Mucosa of stomach (tissue), 1 donor: ENCODE measurements around the gene MMP23B.
"Not testable (repeated sequence)": the region's sequence is repeated elsewhere in the genome, so short reads cannot be mapped to it uniquely, and the experiment has no call there.

Experiments
- H3K27me3 ChIP-seq: one replicate; pipeline ENCODE4 v1.7.0; 2013; ENCODE audit warnings: mild to moderate bottlenecking, low read length; ENCODE audit not compliant: control insufficient read depth, insufficient read depth
- H3K36me3 ChIP-seq: one replicate; pipeline ENCODE4 v1.7.0; 2013; ENCODE audit warnings: low read length; ENCODE audit not compliant: control insufficient read depth, insufficient read depth
- H3K4me1 ChIP-seq: one replicate; pipeline ENCODE4 v1.7.0; 2013; ENCODE audit warnings: mild to moderate bottlenecking, low read length; ENCODE audit not compliant: control insufficient read depth, insufficient read depth
- H3K4me3 ChIP-seq: one replicate; pipeline ENCODE4 v1.7.0; 2013; ENCODE audit warnings: low read length
- H3K9ac ChIP-seq: one replicate; pipeline ENCODE4 v1.7.0; 2013; ENCODE audit warnings: mild to moderate bottlenecking, low read length, moderate library complexity
- H3K9me3 ChIP-seq: one replicate; pipeline ENCODE4 v1.7.0; 2013; ENCODE audit warnings: mild to moderate bottlenecking, low read length, moderate library complexity; ENCODE audit not compliant: control insufficient read depth
- donor health status: Pancreatic carcinoma.

The MMP23B gene

GRCh38 chr1:1630965-1631781 lies 800 bp upstream of the MMP23B start:
- Histone ChIP-seq H3K4me1 (peaks cover 12% of the 10 kb centered on the region), H3K9me3 (no peaks in the 10 kb centered on the region), H3K27me3 (peaks cover 14% of the 10 kb centered on the region), H3K4me3 (no peak overlapping the region), H3K9ac (peak overlapping the region; percentile 15), H3K36me3 (no peaks in the 10 kb centered on the region)

DNA sequence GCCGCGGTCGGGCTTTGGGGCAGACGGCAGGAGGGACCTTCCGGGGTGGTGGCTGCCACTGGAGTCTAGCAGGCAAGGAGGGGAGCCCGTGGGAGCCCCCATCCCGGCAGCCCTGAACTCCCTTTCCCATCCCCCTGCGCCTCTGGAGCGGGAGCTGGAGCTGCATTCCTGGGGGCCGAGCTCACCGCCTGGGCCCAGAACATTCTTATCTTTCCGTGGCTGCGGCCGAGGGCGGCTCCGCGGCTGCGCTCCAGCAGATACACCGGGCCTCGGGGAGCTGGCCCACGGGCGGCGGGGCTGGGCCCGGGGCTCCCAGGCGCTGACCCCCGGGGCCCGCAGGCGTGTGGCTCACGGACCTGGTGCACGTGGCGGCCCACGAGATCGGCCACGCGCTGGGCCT lies 1.4 kb downstream of the MMP23B start:
- H3K4me3 ChIP-seq, H3K36me3 ChIP-seq, H3K9ac ChIP-seq, H3K4me1 ChIP-seq, H3K9me3 ChIP-seq: not testable (repeated sequence)
- peaks cover 14% of the 10 kb centered on the region for H3K27me3 ChIP-seq

- peaks cover 14% of the 10 kb centered on the region for H3K27me3 ChIP-seq
- H3K4me3 ChIP-seq, H3K9me3 ChIP-seq, H3K9ac ChIP-seq, H3K4me1 ChIP-seq, H3K36me3 ChIP-seq: not testable (repeated sequence)
Observed at GRCh38 chr1:1634613-1635012, 2.6 kb downstream of the MMP23B start.

GRCh38 chr1:1636621-1637478 lies 4.9 kb downstream of the MMP23B start:
- not testable (repeated sequence) for H3K9ac ChIP-seq, H3K9me3 ChIP-seq, H3K4me1 ChIP-seq, H3K36me3 ChIP-seq, H3K4me3 ChIP-seq, H3K27me3 ChIP-seq

GRCh38 chr1:1637479-1637875 lies 5.5 kb downstream of the MMP23B start:
- not testable (repeated sequence) for H3K4me1 ChIP-seq, H3K9me3 ChIP-seq, H3K4me3 ChIP-seq, H3K9ac ChIP-seq, H3K36me3 ChIP-seq, H3K27me3 ChIP-seq

DNA sequence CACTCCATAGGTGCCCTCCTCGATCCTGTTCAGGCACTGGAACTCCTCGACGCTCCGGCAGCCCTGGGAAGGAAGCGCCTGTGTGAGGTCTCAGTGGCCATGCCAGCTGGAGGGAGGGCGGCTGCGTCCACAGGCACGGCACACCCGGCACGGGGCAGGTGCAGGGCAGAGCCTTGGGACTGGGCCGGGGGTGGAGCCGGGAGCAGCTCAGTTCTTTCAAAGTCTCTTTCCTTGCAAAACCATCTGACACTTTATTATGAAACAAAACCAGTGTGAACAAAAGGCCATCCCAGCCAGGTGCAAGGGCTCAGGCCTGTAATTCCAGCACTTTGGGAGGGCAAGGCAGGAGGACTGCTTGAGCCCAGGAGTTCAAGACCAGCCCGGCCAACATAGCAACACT lies 6.6 kb downstream of the MMP23B start:
- H3K36me3 ChIP-seq, H3K9ac ChIP-seq, H3K4me1 ChIP-seq, H3K27me3 ChIP-seq, H3K4me3 ChIP-seq, H3K9me3 ChIP-seq: not testable (repeated sequence)

DNA sequence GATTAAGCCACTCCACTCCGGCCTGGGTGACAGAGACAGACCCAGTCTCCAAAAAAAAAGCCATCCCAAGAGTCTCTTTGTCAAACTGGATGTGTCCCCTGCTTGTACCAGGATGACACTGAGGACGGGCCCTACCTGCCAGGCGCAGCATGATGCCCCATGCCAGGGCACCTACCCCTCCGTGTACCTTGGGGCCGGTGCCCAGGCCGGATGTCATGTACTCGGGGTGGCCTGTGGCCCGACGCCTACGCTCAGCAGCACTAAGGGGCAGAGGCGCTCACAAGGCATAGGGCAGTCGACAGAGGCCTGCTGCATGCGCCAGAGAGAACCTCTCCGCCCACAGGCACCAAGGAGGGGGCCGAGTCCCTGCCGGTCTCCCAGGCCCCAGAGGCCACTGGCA lies 7.4 kb downstream of the MMP23B start:
- H3K36me3 ChIP-seq, H3K4me1 ChIP-seq: not testable (repeated sequence)

GRCh38 chr1:1640081-1640480 lies 8.1 kb downstream of the MMP23B start:
- H3K9me3 ChIP-seq, H3K36me3 ChIP-seq, H3K4me3 ChIP-seq, H3K27me3 ChIP-seq, H3K9ac ChIP-seq, H3K4me1 ChIP-seq: not testable (repeated sequence)

More for the DNA sequence above, 7.4 kb downstream of the MMP23B start:
- H3K9me3 ChIP-seq, H3K9ac ChIP-seq, H3K27me3 ChIP-seq, H3K4me3 ChIP-seq: not testable (repeated sequence)

- not testable (repeated sequence) for H3K36me3 ChIP-seq, H3K27me3 ChIP-seq, H3K9ac ChIP-seq, H3K4me3 ChIP-seq, H3K9me3 ChIP-seq, H3K4me1 ChIP-seq
Observed at GRCh38 chr1:1640711-1641461, 8.9 kb downstream of the MMP23B start.

GRCh38 chr1:1646326-1646725 lies 14.4 kb downstream of the MMP23B start:
- H3K9ac ChIP-seq, H3K4me3 ChIP-seq, H3K4me1 ChIP-seq, H3K9me3 ChIP-seq, H3K27me3 ChIP-seq, H3K36me3 ChIP-seq: not testable (repeated sequence)

DNA sequence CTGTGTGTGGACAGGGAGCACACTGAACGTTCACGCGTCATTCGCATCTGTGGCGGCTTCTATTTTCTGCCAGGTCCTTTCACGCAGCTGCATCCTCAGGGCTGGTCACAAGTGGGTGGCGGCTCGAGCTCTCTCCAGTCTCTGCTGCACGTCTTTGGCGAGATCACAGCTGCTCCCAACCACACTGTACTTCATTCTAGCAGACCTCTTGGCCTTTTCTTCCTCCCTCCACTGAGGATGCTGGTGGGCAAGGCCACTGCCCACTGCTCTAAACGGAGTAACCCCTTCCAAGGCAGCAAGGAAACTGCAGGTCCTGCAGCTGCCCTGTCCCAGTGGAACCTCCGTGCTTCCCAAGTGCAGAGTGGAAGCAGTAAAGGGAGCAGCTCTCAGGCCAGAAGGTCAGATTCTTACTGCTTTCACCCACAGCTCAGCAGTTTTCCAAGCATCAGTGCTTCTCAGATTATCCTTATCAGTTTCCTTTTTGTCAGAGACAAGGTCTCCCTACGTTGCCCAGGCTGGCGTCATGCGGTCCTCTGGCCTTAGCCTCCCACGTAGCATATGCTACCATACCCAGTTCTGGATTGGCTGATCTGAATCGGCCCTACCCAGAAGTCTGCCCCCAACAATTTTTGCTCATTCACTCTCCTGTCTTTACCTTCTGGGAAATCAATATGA lies 15.7 kb downstream of the MMP23B start:
- not testable (repeated sequence) for H3K36me3 ChIP-seq, H3K27me3 ChIP-seq, H3K9me3 ChIP-seq, H3K4me3 ChIP-seq, H3K4me1 ChIP-seq, H3K9ac ChIP-seq

GRCh38 chr1:1648265-1648664 lies 16.3 kb downstream of the MMP23B start:
- H3K27me3 ChIP-seq, H3K4me1 ChIP-seq, H3K9me3 ChIP-seq, H3K36me3 ChIP-seq, H3K4me3 ChIP-seq, H3K9ac ChIP-seq: not testable (repeated sequence)
